H9 (cell line): ENCODE measurements around the gene SEPTIN5. TPM values are rescaled to one million over a fixed set of nuclear protein-coding genes. Genes with fewer than 3 reads are reported as not detected.

Experiments used
- DNase-seq: peaks from one replicate; pipeline ENCODE4 v3.0.0-alpha.2; 2017
- H2AFZ ChIP-seq: one replicate; pipeline ENCODE4 v1.6.1; 2013; ENCODE audit warnings: mild to moderate bottlenecking, low read length, control low read depth, moderate library complexity
- H2AK5ac ChIP-seq: 2 replicates; pipeline ENCODE4 v1.6.1; 2013; ENCODE audit warnings: low read length, control low read depth, mixed read lengths; ENCODE audit not compliant: insufficient read length
- H2BK120ac ChIP-seq: one replicate; pipeline ENCODE4 v1.6.1; 2013; ENCODE audit warnings: low read depth, mild to moderate bottlenecking, low read length, control low read depth, inconsistent platforms; ENCODE audit not compliant: poor library complexity, severe bottlenecking
- H2BK12ac ChIP-seq: 2 replicates; pipeline ENCODE4 v1.6.1; 2013; ENCODE audit warnings: low read length, control low read depth, mixed read lengths, low read depth; ENCODE audit not compliant: insufficient read length
- H2BK15ac ChIP-seq: 2 replicates; pipeline ENCODE4 v1.6.1; 2013; ENCODE audit warnings: low read depth, low read length, control low read depth
- H2BK20ac ChIP-seq: one replicate; pipeline ENCODE4 v1.6.1; 2013; ENCODE audit warnings: low read depth, mild to moderate bottlenecking, low read length, control low read depth, inconsistent platforms; ENCODE audit not compliant: poor library complexity, severe bottlenecking
- H2BK5ac ChIP-seq: 2 replicates; pipeline ENCODE4 v1.6.1; 2013; ENCODE audit warnings: low read length, control low read depth, mixed read lengths; ENCODE audit not compliant: insufficient read length
- H3K14ac ChIP-seq: 2 replicates; pipeline ENCODE4 v1.6.1; 2013; ENCODE audit warnings: low read length, control low read depth; ENCODE audit not compliant: insufficient read depth
- H3K18ac ChIP-seq: 2 replicates; pipeline ENCODE4 v1.6.1; 2013; ENCODE audit warnings: low read depth, mild to moderate bottlenecking, mixed read lengths, low read length, control low read depth; ENCODE audit not compliant: insufficient read length
- H3K23ac ChIP-seq: 2 replicates; pipeline ENCODE4 v1.6.1; 2013; ENCODE audit warnings: low read length, control low read depth, mixed read lengths, low read depth; ENCODE audit not compliant: insufficient read length
- H3K23me2 ChIP-seq: 2 replicates; pipeline ENCODE4 v1.6.1; 2013; ENCODE audit warnings: low read depth, mild to moderate bottlenecking, mixed read lengths, low read length, control low read depth; ENCODE audit not compliant: insufficient read length, poor library complexity, severe bottlenecking
- H3K27ac ChIP-seq: 2 replicates; pipeline ENCODE4 v1.5.1; 2013; ENCODE audit warnings: low read length, control low read depth, mixed read lengths, low read depth; ENCODE audit not compliant: insufficient read length
- H3K27me3 ChIP-seq: 2 replicates; pipeline ENCODE4 v1.6.1; 2013; ENCODE audit warnings: low read length, control low read depth, inconsistent platforms; ENCODE audit not compliant: insufficient read depth
- H3K4ac ChIP-seq: 2 replicates; pipeline ENCODE4 v1.6.1; 2013; ENCODE audit warnings: low read depth, mild to moderate bottlenecking, control low read depth, inconsistent platforms, low read length, moderate library complexity
- H3K4me1 ChIP-seq: 2 replicates; pipeline ENCODE4 v1.6.1; 2013; ENCODE audit warnings: low read length, control low read depth, inconsistent platforms; ENCODE audit not compliant: insufficient read depth
- H3K4me2 ChIP-seq: 2 replicates; pipeline ENCODE4 v1.6.1; 2013; ENCODE audit warnings: low read length, control low read depth, mixed read lengths; ENCODE audit not compliant: insufficient read length, insufficient read depth
- H3K56ac ChIP-seq: 2 replicates; pipeline ENCODE4 v1.6.1; 2013; ENCODE audit warnings: low read depth, mild to moderate bottlenecking, mixed read lengths, low read length, control low read depth; ENCODE audit not compliant: insufficient read length
- H3K79me1 ChIP-seq: 2 replicates; pipeline ENCODE4 v1.6.1; 2013; ENCODE audit warnings: low read depth, mild to moderate bottlenecking, moderate library complexity, low read length, control low read depth, inconsistent platforms; ENCODE audit not compliant: insufficient read depth, poor library complexity, severe bottlenecking
- H3K79me2 ChIP-seq: 2 replicates; pipeline ENCODE4 v1.6.1; 2013; ENCODE audit warnings: low read length, control low read depth, inconsistent platforms; ENCODE audit not compliant: insufficient read depth
- H3K9ac ChIP-seq: 2 replicates; pipeline ENCODE4 v1.6.1; 2013; ENCODE audit warnings: low read length, control low read depth, mixed read lengths; ENCODE audit not compliant: insufficient read length; ENCODE audit errors: extremely low read depth
- H3K9me3 ChIP-seq: one replicate; pipeline ENCODE4 v1.6.1; 2013; ENCODE audit warnings: low read depth, low read length, inconsistent platforms; ENCODE audit not compliant: control insufficient read depth
- H3T11ph ChIP-seq: one replicate; pipeline ENCODE4 v1.6.1; 2013; ENCODE audit warnings: mild to moderate bottlenecking, low read length, control low read depth, inconsistent platforms
- H4K20me1 ChIP-seq: one replicate; pipeline ENCODE4 v1.6.1; 2013; ENCODE audit not compliant: control insufficient read depth, insufficient read length, insufficient read depth
- H4K5ac ChIP-seq: 2 replicates; pipeline ENCODE4 v1.6.1; 2013; ENCODE audit warnings: low read depth, mild to moderate bottlenecking, mixed read lengths, low read length, control low read depth; ENCODE audit not compliant: insufficient read length
- H4K8ac ChIP-seq: replicated peaks from 2 replicates; pipeline ENCODE4 v1.6.1; 2013; ENCODE audit warnings: low read length, control low read depth, mixed read lengths, low read depth; ENCODE audit not compliant: insufficient read length
- H4K91ac ChIP-seq: 2 replicates; pipeline ENCODE4 v1.6.1; 2013; ENCODE audit warnings: low read depth, mild to moderate bottlenecking, moderate library complexity, mixed read lengths, low read length, control low read depth; ENCODE audit not compliant: insufficient read length
- H3K27ac Mint-ChIP-seq, 3 experiments: 2 replicates in 2 of 3; 3 replicates in 1 of 3; pipeline ENCODE4 v1.8.0; 2020 to 2021; ENCODE audit warnings: mixed read lengths in 3 of 3, mild to moderate bottlenecking in 1 of 3, moderate library complexity in 1 of 3
- H3K27me3 Mint-ChIP-seq: 2 replicates; pipeline ENCODE4 v1.8.0; 2021; ENCODE audit warnings: low read depth, mild to moderate bottlenecking, moderate library complexity, mixed read lengths
- H3K36me3 Mint-ChIP-seq, 3 experiments: 2 replicates in 2 of 3; 3 replicates in 1 of 3; pipeline ENCODE4 v1.8.0; 2020 to 2021; ENCODE audit warnings: low read depth in 3 of 3, mixed read lengths in 3 of 3; ENCODE audit not compliant: insufficient read depth in 1 of 3
- H3K4me1 Mint-ChIP-seq, 2 experiments: 2 replicates each; pipeline ENCODE4 v1.8.0; 2020; ENCODE audit warnings: mixed read lengths in 2 of 2
- H3K4me3 Mint-ChIP-seq, 2 experiments: 2 replicates in 1 of 2; 3 replicates in 1 of 2; pipeline ENCODE4 v1.8.0; 2020 to 2021; ENCODE audit warnings: mild to moderate bottlenecking in 2 of 2, mixed read lengths in 2 of 2, moderate library complexity in 1 of 2
- H3K9me3 Mint-ChIP-seq, 2 experiments: 2 replicates in 1 of 2; 3 replicates in 1 of 2; pipeline ENCODE4 v1.8.0; 2020; ENCODE audit warnings: mild to moderate bottlenecking in 2 of 2, mixed read lengths in 2 of 2, moderate library complexity in 1 of 2
- WGBS: extraction: QIAGEN DNeasy Blood & Tissue Kit; methylation state at CpG from one replicate; pipeline ENCODE4 v1.1.7; 2013; ENCODE audit warnings: missing lambda C conversion rate, low lambda C conversion rate, mixed read lengths; ENCODE audit not compliant: insufficient read length; ENCODE audit errors: extremely low coverage; 5-methylcytosine and 5-hydroxymethylcytosine counted together
- total RNA-seq: library from RNA; stranded (reverse); gene quantifications from 2 replicates; pipeline ENCODE4 v1.2.1, GENCODE V29; 2021
- TF ChIP-seq, protein P1 (sequence below): fragments of 200-600 bp; sonication (generic); conservative IDR thresholded peaks from 3 replicates; pipeline ENCODE4 v1.8.0; 2021; ENCODE audit warnings: antibody characterized with exemption, mild to moderate bottlenecking

SEPTIN5 gene
- total RNA-seq, 1 experiment from 2014 or later = 17.8 TPM

DNA sequence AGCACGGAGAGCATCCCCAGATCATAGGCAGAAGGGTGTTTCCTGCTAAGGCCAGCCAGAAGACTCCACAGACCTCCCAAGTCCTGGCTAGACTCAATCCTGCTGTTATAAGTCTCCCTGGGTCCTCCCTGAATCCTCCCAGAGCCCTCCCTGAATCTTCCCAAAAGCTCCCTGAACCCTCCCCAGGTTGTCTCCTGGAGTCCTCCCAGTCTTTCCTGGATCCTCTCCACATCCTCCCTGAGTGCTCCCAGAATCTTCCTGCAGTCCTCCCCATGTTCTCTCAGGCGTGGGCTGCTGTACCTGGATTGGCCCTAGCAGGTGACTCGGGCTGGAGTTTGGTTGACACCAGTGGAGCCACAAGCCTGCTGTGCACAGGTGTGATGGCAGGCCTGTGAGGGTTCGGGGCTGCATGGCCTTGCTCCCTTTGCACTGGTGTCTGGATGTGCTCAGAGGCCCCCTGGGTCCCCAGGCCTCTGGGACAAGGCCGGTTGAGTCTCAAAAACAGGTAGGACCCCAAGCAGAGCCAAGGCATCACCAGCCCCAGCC lies 20.6 kb downstream of the SEPTIN5 start:
- Mint-ChIP-seq H3K4me3 (no peak overlapping the region), H3K36me3 (no peaks in the 10 kb centered on the region), H3K27ac (no peak overlapping the region), H3K4me1 (peaks cover 6 to 9% of the 10 kb centered on the region in 2 experiments), H3K9me3 (no peaks in the 10 kb centered on the region), H3K27me3 (peaks cover 19% of the 10 kb centered on the region)
- Histone ChIP-seq H4K20me1 (no peaks in the 10 kb centered on the region), H3K79me2 (no peaks in the 10 kb centered on the region), H3K18ac (no peak overlapping the region), H2BK15ac (no peak overlapping the region), H3K79me1 (no peaks in the 10 kb centered on the region), H3K56ac (no peak overlapping the region), H3K27me3 (no peaks in the 10 kb centered on the region), H3K23me2 (peaks cover 2% of the 10 kb centered on the region), H3K23ac (no peak overlapping the region), H3K9ac (no peak overlapping the region), H3K4me2 (no peak overlapping the region), H2BK120ac (no peak overlapping the region), H4K5ac (no peak overlapping the region), H3K9me3 (no peaks in the 10 kb centered on the region), H2BK12ac (no peak overlapping the region), H3T11ph (no peak overlapping the region), H4K91ac (no peak overlapping the region), H3K27ac (no peak overlapping the region), H2BK20ac (no peak overlapping the region), H3K14ac (no peak overlapping the region), H3K4ac (no peak overlapping the region), H2BK5ac (no peak overlapping the region), H4K8ac (no peak overlapping the region), H3K4me1 (no peaks in the 10 kb centered on the region), H2AFZ (no peak overlapping the region), H2AK5ac (no peak overlapping the region)
- TF ChIP-seq, protein P1, sequence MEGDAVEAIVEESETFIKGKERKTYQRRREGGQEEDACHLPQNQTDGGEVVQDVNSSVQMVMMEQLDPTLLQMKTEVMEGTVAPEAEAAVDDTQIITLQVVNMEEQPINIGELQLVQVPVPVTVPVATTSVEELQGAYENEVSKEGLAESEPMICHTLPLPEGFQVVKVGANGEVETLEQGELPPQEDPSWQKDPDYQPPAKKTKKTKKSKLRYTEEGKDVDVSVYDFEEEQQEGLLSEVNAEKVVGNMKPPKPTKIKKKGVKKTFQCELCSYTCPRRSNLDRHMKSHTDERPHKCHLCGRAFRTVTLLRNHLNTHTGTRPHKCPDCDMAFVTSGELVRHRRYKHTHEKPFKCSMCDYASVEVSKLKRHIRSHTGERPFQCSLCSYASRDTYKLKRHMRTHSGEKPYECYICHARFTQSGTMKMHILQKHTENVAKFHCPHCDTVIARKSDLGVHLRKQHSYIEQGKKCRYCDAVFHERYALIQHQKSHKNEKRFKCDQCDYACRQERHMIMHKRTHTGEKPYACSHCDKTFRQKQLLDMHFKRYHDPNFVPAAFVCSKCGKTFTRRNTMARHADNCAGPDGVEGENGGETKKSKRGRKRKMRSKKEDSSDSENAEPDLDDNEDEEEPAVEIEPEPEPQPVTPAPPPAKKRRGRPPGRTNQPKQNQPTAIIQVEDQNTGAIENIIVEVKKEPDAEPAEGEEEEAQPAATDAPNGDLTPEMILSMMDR = no peak
- no CpG with 5 or more reads among the region's 5 CpGs for WGBS
- DNase-seq = no peak
